ENCODE measurements around the gene NCS1. TPM values are rescaled to one million over a fixed set of nuclear protein-coding genes. Genes with fewer than 3 reads are reported as not detected.

The NCS1 gene
- polyA plus RNA-seq, 3 donors = not detected

GRCh38 chr9:130197386-130197785, 25.2 kb downstream of the NCS1 start:
- DNase-seq = no peak
- Mint-ChIP-seq H3K4me1 (no peaks in the 10 kb centered on the region), H3K9me3 (no peaks in the 10 kb centered on the region), H3K36me3 (no peaks in the 10 kb centered on the region), H3K27ac (no peak overlapping the region), H3K27me3 (ENCODE audit: low read depth in 3 of 3) (peaks cover 0 to 7% (median 6%) of the 10 kb centered on the region in 3 donors), H3K4me3 (no peak overlapping the region)
- intact Hi-C loops (cut with micrococcal nuclease) = no loop called here
- Histone ChIP-seq H3K36me3 (replicated peaks in 1 of 2; ENCODE audit: control insufficient read depth in 1 of 2, insufficient read depth in 2 of 2, low read length in 2 of 2) (no peaks in the 10 kb centered on the region), H2AFZ (ENCODE audit: insufficient read depth, low read depth, low read length, poor library complexity, severe bottlenecking) (no peak overlapping the region), H3K79me2 (ENCODE audit: insufficient read depth, low read length) (no peaks in the 10 kb centered on the region), H3K9me3 (replicated peaks in 1 of 2; ENCODE audit: control insufficient read depth in 1 of 2, insufficient read depth in 1 of 2, low read length in 2 of 2) (no peaks in the 10 kb centered on the region), H3K27ac (ENCODE audit: low read depth in 1 of 2, low read length in 2 of 2) (no peak overlapping the region), H3K27me3 (ENCODE audit: control insufficient read depth in 2 of 2, insufficient read depth in 2 of 2, low read length in 2 of 2) (no peaks in the 10 kb centered on the region), H3K4me2 (replicated peaks; ENCODE audit: extremely low read depth, low read length, poor library complexity, severe bottlenecking) (no peak overlapping the region), H3K4me1 (ENCODE audit: control insufficient read depth in 1 of 2, insufficient read depth in 2 of 2, low read length in 2 of 2) (no peaks in the 10 kb centered on the region), H3K4me3 (replicated peaks in 1 of 3; ENCODE audit: low read depth in 2 of 3, low read length in 3 of 3) (no peak overlapping the region), H3K9ac (ENCODE audit: insufficient read depth, low read length, poor library complexity, severe bottlenecking) (no peak overlapping the region), H4K20me1 (ENCODE audit: insufficient read depth, low read length) (no peaks in the 10 kb centered on the region)
- TF ChIP-seq CTCF (IDR thresholded peaks at IDR 0.05) = no peak
- WGBS (ENCODE audit: insufficient coverage) = 90% methylated on average over 5 of the region's 9 CpGs

GRCh38 chr9:130197888-130198287, 25.7 kb downstream of the NCS1 start:
- Histone ChIP-seq H3K9me3 (replicated peaks in 1 of 2; ENCODE audit: control insufficient read depth in 1 of 2, insufficient read depth in 1 of 2, low read length in 2 of 2) (no peaks in the 10 kb centered on the region), H3K36me3 (replicated peaks in 1 of 2; ENCODE audit: control insufficient read depth in 1 of 2, insufficient read depth in 2 of 2, low read length in 2 of 2) (no peaks in the 10 kb centered on the region), H3K79me2 (ENCODE audit: insufficient read depth, low read length) (no peaks in the 10 kb centered on the region), H3K27me3 (ENCODE audit: control insufficient read depth in 2 of 2, insufficient read depth in 2 of 2, low read length in 2 of 2) (no peaks in the 10 kb centered on the region), H3K4me2 (replicated peaks; ENCODE audit: extremely low read depth, low read length, poor library complexity, severe bottlenecking) (no peak overlapping the region), H3K9ac (ENCODE audit: insufficient read depth, low read length, poor library complexity, severe bottlenecking) (no peak overlapping the region), H3K4me3 (replicated peaks in 1 of 3; ENCODE audit: low read depth in 2 of 3, low read length in 3 of 3) (no peak overlapping the region), H4K20me1 (ENCODE audit: insufficient read depth, low read length) (no peaks in the 10 kb centered on the region), H3K4me1 (ENCODE audit: control insufficient read depth in 1 of 2, insufficient read depth in 2 of 2, low read length in 2 of 2) (no peaks in the 10 kb centered on the region), H2AFZ (ENCODE audit: insufficient read depth, low read depth, low read length, poor library complexity, severe bottlenecking) (no peak overlapping the region), H3K27ac (ENCODE audit: low read depth in 1 of 2, low read length in 2 of 2) (no peak overlapping the region)
- no peak overlapping the region for H3K4me3 Mint-ChIP-seq
- no peak for DNase-seq
- H3K27me3 Mint-ChIP-seq (ENCODE audit: low read depth in 3 of 3) = peaks cover 0 to 6% (median 4%) of the 10 kb centered on the region in 3 donors
- intact Hi-C loops (cut with micrococcal nuclease) = no loop called here
- no peaks in the 10 kb centered on the region for H3K9me3 Mint-ChIP-seq
- H3K36me3 Mint-ChIP-seq = no peaks in the 10 kb centered on the region
- no peaks in the 10 kb centered on the region for H3K4me1 Mint-ChIP-seq
- 93% methylated on average over 2 of the region's 4 CpGs for WGBS (ENCODE audit: insufficient coverage)
- no peak overlapping the region for H3K27ac Mint-ChIP-seq
- no peak for TF ChIP-seq CTCF (IDR thresholded peaks at IDR 0.05)
